NCI-H1694 (cell line): Measurements from ENCODE around the gene QRFP.
A peak's percentile ranks its signal among the peaks of the same experiment; 100 is the strongest.

Source experiments
- DNase-seq: peaks from one replicate; lab custom pipeline; 2025; lab: John Stamatoyannopoulos, UW

The QRFP gene

GRCh38 chr9:130872093-130872492 is 24.5 kb downstream of the QRFP start:
- DNase-seq: no peak

GRCh38 chr9:130871395-130872062 is 25.1 kb downstream of the QRFP start:
- DNase-seq: no peak

- DNase-seq: peak; percentile 5
Measured at GRCh38 chr9:130870491-130871381, 25.9 kb downstream of the QRFP start.

- peak; percentile 15 for DNase-seq
Measured at GRCh38 chr9:130869250-130869649, 27.4 kb downstream of the QRFP start.

GRCh38 chr9:130868230-130868629 is 28.4 kb downstream of the QRFP start:
- DNase-seq: no peak

- DNase-seq: no peak
Measured at GRCh38 chr9:130867556-130867955, 29.1 kb downstream of the QRFP start.

GRCh38 chr9:130866474-130866965 is 30.1 kb downstream of the QRFP start:
- DNase-seq: peak; percentile 46

- no peak for DNase-seq
Measured at GRCh38 chr9:130865921-130866320, 30.7 kb downstream of the QRFP start.

- DNase-seq: no peak
Measured at GRCh38 chr9:130864541-130864940, 32.1 kb downstream of the QRFP start.

- DNase-seq: no peak
Measured at GRCh38 chr9:130862747-130863146, 33.9 kb downstream of the QRFP start.

- DNase-seq: no peak
Measured at GRCh38 chr9:130862217-130862616, 34.4 kb downstream of the QRFP start.

GRCh38 chr9:130861372-130862180 is 35.0 kb downstream of the QRFP start:
- DNase-seq: no peak

GRCh38 chr9:130860458-130861316 is 35.9 kb downstream of the QRFP start:
- DNase-seq: no peak

GRCh38 chr9:130858739-130859705 is 37.6 kb downstream of the QRFP start:
- DNase-seq: no peak

GRCh38 chr9:130857864-130858738 is 38.5 kb downstream of the QRFP start:
- DNase-seq: peak; percentile 38

GRCh38 chr9:130856474-130856873 is 40.1 kb downstream of the QRFP start:
- no peak for DNase-seq

GRCh38 chr9:130854835-130855234 is 41.8 kb downstream of the QRFP start:
- no peak for DNase-seq

- DNase-seq: no peak
Measured at GRCh38 chr9:130854092-130854491, 42.5 kb downstream of the QRFP start.

- DNase-seq: no peak
Measured at GRCh38 chr9:130852801-130853200, 43.8 kb downstream of the QRFP start.
